K562 (cell line): ENCODE results near the gene RAX. TPM values are rescaled to one million over a fixed set of nuclear protein-coding genes. Genes with fewer than 3 reads are reported as not detected.

Experiments
- ATAC-seq: fragments of 200-7000 bp; cut with Tn5 transposase; 3 replicates; pipeline ENCODE4 v1.9.1; 2020; ENCODE audit warnings: moderate library complexity
- BruUV-seq: library from RNA; stranded (reverse); fragments of 400-500 nt; replicated peaks from 2 replicates; lab custom pipeline; 2021; lab: Mats Ljungman, UMichigan
- CTCF ChIA-PET: fragments of 300-600 bp; formaldehyde crosslinking; extraction: SDS; loops from one replicate; lab custom pipeline; 2021; ENCODE audit warnings: low intra/inter-chr PET ratio; lab: Yijun Ruan, JAX
- POLR2A ChIA-PET: fragments of 300-600, 350-650 bp; sonication (Branson Sonifier 250); formaldehyde crosslinking; extraction: SDS; loops from one replicate; lab custom pipeline; 2021; ENCODE audit warnings: antibody characterized with exemption, inconsistent platforms; lab: Yijun Ruan, JAX
- DNase-seq, 4 experiments: peaks; one replicate each; pipeline versions ENCODE4 v3.0.0 to v3.0.0-alpha.2; 2011 to 2018; ENCODE audit warnings: low spot score in 3 of 4, mixed read lengths in 3 of 4; ENCODE audit errors: extremely low read depth in 1 of 4
- FAIRE-seq: peaks from 2 replicates; lab custom pipeline; 2011; peaks lifted over from hg19 to GRCh38; lab: Jason Lieb, UNC
- H2AFZ ChIP-seq: 2 replicates; pipeline ENCODE4 v1.6.0; 2011; ENCODE audit warnings: low read depth, low read length, control low read depth, inconsistent platforms
- H3K27ac ChIP-seq: fragments of 200-600 bp; 3 replicates; pipeline ENCODE4 v1.8.0; 2011; ENCODE audit warnings: low read depth, mild to moderate bottlenecking, control low read depth, inconsistent platforms, low read length, moderate library complexity, mixed read lengths; ENCODE audit errors: extremely low read depth
- H3K27me3 ChIP-seq, 2 experiments: fragments of 300-600 bp in 1 of 2; 2 replicates in 1 of 2; 3 replicates in 1 of 2; pipeline versions ENCODE4 v1.6.0 to v1.8.0; 2011; ENCODE audit warnings: inconsistent platforms in 2 of 2, low read length in 2 of 2, mild to moderate bottlenecking in 1 of 2, mixed read lengths in 1 of 2, moderate library complexity in 1 of 2; ENCODE audit not compliant: control insufficient read depth in 2 of 2, insufficient read depth in 2 of 2
- H3K36me3 ChIP-seq: fragments of 300-600 bp; 3 replicates; pipeline ENCODE4 v1.8.0; 2011; ENCODE audit warnings: mild to moderate bottlenecking, low read length, inconsistent platforms; ENCODE audit not compliant: control insufficient read depth, insufficient read depth
- H3K4me1 ChIP-seq, 2 experiments: fragments of 200-600 bp in 1 of 2; replicated peaks in 1 of 2; 2 replicates in 1 of 2; 3 replicates in 1 of 2; pipeline versions ENCODE4 v1.5.1 to v1.8.0; 2011; ENCODE audit warnings: inconsistent platforms in 2 of 2, low read length in 2 of 2, mild to moderate bottlenecking in 1 of 2, mixed read lengths in 1 of 2, moderate library complexity in 1 of 2; ENCODE audit not compliant: control insufficient read depth in 2 of 2, insufficient read depth in 2 of 2
- H3K4me2 ChIP-seq: 2 replicates; pipeline ENCODE4 v1.6.1; 2011; ENCODE audit warnings: low read length, control low read depth, inconsistent platforms, mixed read lengths; ENCODE audit not compliant: insufficient read depth
- H3K4me3 ChIP-seq: fragments of 200-600 bp; sonication (generic), shearing (Covaris generic); 2 replicates; pipeline ENCODE4 v1.5.1; 2016; ENCODE audit warnings: control low read depth, inconsistent platforms
- H3K79me2 ChIP-seq: fragments of 200-600 bp; 3 replicates; pipeline ENCODE4 v1.8.0; 2011; ENCODE audit warnings: low read length, inconsistent platforms; ENCODE audit not compliant: control insufficient read depth, insufficient read depth
- H3K9ac ChIP-seq, 2 experiments: 2 replicates each; pipeline versions ENCODE4 v1.6.0 to v1.6.1; 2011; ENCODE audit warnings: low read depth in 2 of 2, low read length in 2 of 2, control low read depth in 1 of 2, inconsistent platforms in 1 of 2, mild to moderate bottlenecking in 1 of 2, mixed read lengths in 1 of 2; ENCODE audit not compliant: insufficient read depth in 1 of 2
- H3K9me1 ChIP-seq: one replicate; pipeline ENCODE4 v1.6.0; 2011; ENCODE audit warnings: inconsistent platforms, mild to moderate bottlenecking, low read length, moderate library complexity; ENCODE audit not compliant: control insufficient read depth, insufficient read depth
- H3K9me3 ChIP-seq: replicated peaks from 2 replicates; pipeline ENCODE4 v1.5.1; 2011; ENCODE audit warnings: low read depth, low read length, inconsistent platforms; ENCODE audit not compliant: control insufficient read depth, insufficient read depth
- H4K20me1 ChIP-seq: replicated peaks from 2 replicates; pipeline ENCODE4 v1.6.1; 2011; ENCODE audit warnings: low read length, inconsistent platforms, mixed read lengths; ENCODE audit not compliant: control insufficient read depth, insufficient read depth
- ATF3 ChIP-seq, 2 experiments: fragments of 450-650 bp in 1 of 2; sonication (generic) in 1 of 2; formaldehyde crosslinking in 1 of 2; IDR thresholded peaks in 1 of 2; conservative IDR thresholded peaks in 1 of 2; 2 replicates each; pipeline versions ENCODE4 v1.6.1 to v1.8.1; 2016 to 2023; ENCODE audit warnings: mild to moderate bottlenecking in 2 of 2, moderate library complexity in 2 of 2, inconsistent platforms in 1 of 2, missing genetic modification reagents in 1 of 2
- ATF7 ChIP-seq: fragments of 450-650 bp; IDR thresholded peaks from 2 replicates; pipeline ENCODE4 v1.7.1; 2014; ENCODE audit warnings: mild to moderate bottlenecking, moderate library complexity
- BACH1 ChIP-seq: fragments of 200-800 bp; sonication (Bioruptor generic); IDR thresholded peaks from 2 replicates; pipeline ENCODE4 v1.6.1; 2016; ENCODE audit warnings: missing genetic modification characterization, missing compliant biosample characterization
- BCOR ChIP-seq: fragments of 450-650 bp; IDR thresholded peaks from 2 replicates; pipeline ENCODE4 v1.6.1; 2016
- BRCA1 ChIP-seq, 2 experiments: fragments of 450-650 bp in 1 of 2; sonication (generic) in 1 of 2; formaldehyde crosslinking in 1 of 2; IDR thresholded peaks; 2 replicates each; pipeline versions ENCODE4 v1.5.0 to v1.6.1; 2017 to 2020; ENCODE audit warnings: mild to moderate bottlenecking in 1 of 2, missing genetic modification reagents in 1 of 2
- ETV5 ChIP-seq: sonication (generic); formaldehyde crosslinking; IDR thresholded peaks from 2 replicates; pipeline ENCODE4 v1.4.0; 2020; ENCODE audit warnings: low read depth, mild to moderate bottlenecking, missing genetic modification reagents
- GTF3C2 ChIP-seq: IDR thresholded peaks from 3 replicates; pipeline ENCODE4 v1.6.1; 2011; ENCODE audit warnings: borderline replicate concordance, mild to moderate bottlenecking, moderate library complexity; ENCODE audit not compliant: insufficient read length; ENCODE audit errors: extremely low read depth
- HDAC2 ChIP-seq: fragments of 450-650 bp; IDR thresholded peaks from 2 replicates; pipeline ENCODE4 v1.6.1; 2016; ENCODE audit warnings: mild to moderate bottlenecking
- HMG20B ChIP-seq: fragments of 250-450 bp; sonication (Bioruptor Pico); IDR thresholded peaks from 2 replicates; pipeline ENCODE4 v1.5.0; 2021; ENCODE audit warnings: mild to moderate bottlenecking
- NCOR1 ChIP-seq: fragments of 450-650 bp; IDR thresholded peaks from 2 replicates; pipeline ENCODE4 v1.6.1; 2016; ENCODE audit warnings: mild to moderate bottlenecking, moderate library complexity
- NFATC3 ChIP-seq: fragments of 450-650 bp; IDR thresholded peaks from 2 replicates; pipeline ENCODE4 v1.6.1; 2017; ENCODE audit warnings: mild to moderate bottlenecking
- POLR2B ChIP-seq: fragments of 450-650 bp; IDR thresholded peaks from 2 replicates; pipeline ENCODE4 v1.6.1; 2018; ENCODE audit warnings: low read depth; ENCODE audit not compliant: partially characterized antibody
- RBM15 ChIP-seq: fragments of 200-400 bp; formaldehyde crosslinking; IDR thresholded peaks from 2 replicates; pipeline ENCODE4 v1.6.1; 2018; ENCODE audit warnings: mild to moderate bottlenecking, low read length, moderate library complexity; ENCODE audit not compliant: insufficient read depth
- SAP30 ChIP-seq: fragments of 200-600 bp; sonication (generic); IDR thresholded peaks from 2 replicates; pipeline ENCODE4 v1.6.1; 2012; ENCODE audit warnings: borderline replicate concordance, low read depth, mild to moderate bottlenecking, moderate library complexity, low read length, control low read depth, inconsistent platforms; ENCODE audit not compliant: insufficient read depth, poor library complexity, severe bottlenecking
- TAF9B ChIP-seq: fragments of 450-650 bp; IDR thresholded peaks from 2 replicates; pipeline ENCODE4 v1.6.1; 2018; ENCODE audit warnings: mild to moderate bottlenecking; ENCODE audit not compliant: partially characterized antibody
- ZBED1 ChIP-seq: IDR thresholded peaks from 2 replicates; pipeline ENCODE4 v1.6.1; 2014
- ZNF274 ChIP-seq: IDR thresholded peaks from 2 replicates; pipeline ENCODE4 v1.6.1; 2011; ENCODE audit warnings: low read depth, mild to moderate bottlenecking, low read length, moderate library complexity, borderline replicate concordance
- WGBS: fragments of 100-300 bp; shearing (Covaris generic); methylation state at CpG from one replicate; pipeline ENCODE4 v1.1.6; 2016; ENCODE audit warnings: low coverage, mixed read lengths; ENCODE audit not compliant: insufficient coverage; ENCODE audit errors: missing lambda C conversion rate; 5-methylcytosine and 5-hydroxymethylcytosine counted together
- in situ Hi-C: fragments of 300-500 bp; cut with MboI; formaldehyde crosslinking; loops from 4 replicates; pipeline ENCODE4 v1.15.0; 2018; ENCODE audit warnings: inconsistent platforms, mixed read lengths
- intact Hi-C: fragments of 100-400 bp; cut with micrococcal nuclease; formaldehyde crosslinking; loops from 2 replicates; pipeline ENCODE4 v1.14.2; 2022
- polyA plus RNA-seq, 8 experiments: library from polyadenylated mRNA; depleted of rRNA in 4 of 8; stranded (reverse) in 5 of 8; unstranded in 3 of 8; fragments of >200 nt; fragmentation: Nextera tagmentation in 2 of 8; fragmentation: Illumina TruSeq in 1 of 8; extraction: Ambion mirVana in 2 of 8; extraction: Trizol in 1 of 8; gene quantifications; 2 replicates each; pipeline versions ENCODE4 v1.2.1 to v1.2.3, GENCODE V29; 2011 to 2014; ENCODE audit warnings: inconsistent platforms in 1 of 8, missing spikeins in 1 of 8
- total RNA-seq, 7 experiments: library from RNA; depleted of rRNA in 6 of 7; stranded (reverse); fragments of >200 nt in 6 of 7; fragmentation: Illumina TruSeq in 2 of 7; extraction: Trizol in 2 of 7; gene quantifications; 2 replicates each; pipeline versions ENCODE4 v1.2.1 to v1.2.3, GENCODE V29; 2011 to 2021; ENCODE audit warnings: low replicate concordance in 1 of 7

RAX gene
- total and polyA plus RNA-seq, 9 of the 15 experiments (the other 6 are each of a cell fraction or from before 2014, with no cell fraction given) = not detected

- in situ Hi-C loops = no loop called here
Observed at GRCh38 chr18:59229191-59229590, 44.1 kb downstream of the RAX start.

DNA sequence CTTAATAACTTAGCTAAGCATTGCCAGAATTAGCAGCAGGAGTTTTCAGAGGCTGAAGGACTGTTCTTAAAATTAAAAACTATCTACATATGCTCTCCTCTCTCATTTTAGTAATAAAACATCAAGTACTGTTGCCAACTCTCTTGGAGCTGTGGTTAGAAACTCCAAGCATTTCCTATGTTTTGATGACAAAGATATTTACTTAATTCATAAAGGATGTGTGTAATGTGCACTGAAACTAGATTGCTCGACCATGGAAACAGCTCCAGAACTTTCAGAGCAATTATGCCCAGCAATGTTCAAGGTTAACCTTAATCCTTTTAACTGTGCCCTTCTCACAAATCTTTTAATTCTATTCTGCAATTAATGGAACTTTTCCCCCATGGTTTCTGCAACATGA, 44.9 kb downstream of the RAX start:
- no peaks in the 10 kb centered on the region for H4K20me1 ChIP-seq
- no TSS peak for BruUV-seq
- H3K9me3 ChIP-seq = no peaks in the 10 kb centered on the region
- CTCF ChIA-PET = no interaction called here
- no peak overlapping the region for H3K27ac ChIP-seq
- POLR2A ChIA-PET = no interaction called here
- no peaks in the 10 kb centered on the region for H3K79me2 ChIP-seq
- no peak overlapping the region for H3K9ac ChIP-seq
- in situ Hi-C loops = no loop called here
- no peaks in the 10 kb centered on the region for H3K27me3 ChIP-seq
- H3K9me1 ChIP-seq = no peaks in the 10 kb centered on the region
- ATAC-seq (no peak), DNase-seq (no peak), FAIRE-seq (no peak)
- no peaks in the 10 kb centered on the region for H3K4me1 ChIP-seq
- H3K4me3 ChIP-seq = no peak overlapping the region
- intact Hi-C loops = no loop called here
- H2AFZ ChIP-seq = no peak overlapping the region
- H3K4me2 ChIP-seq = no peak overlapping the region
- 0% methylated on average over 1 of the region's 1 CpG for WGBS
- no peaks in the 10 kb centered on the region for H3K36me3 ChIP-seq
- TF ChIP-seq BRCA1 (IDR thresholded peaks at IDR 0.05) = no peak
- no peak for TF ChIP-seq BRCA1 (CRISPR knock-in tag; IDR thresholded peaks at IDR 0.05)
- TF ChIP-seq BACH1 (tag) = no peak
- TF ChIP-seq HDAC2 = no peak
- TF ChIP-seq TAF9B = no peak
- no peak for TF ChIP-seq GTF3C2
- no peak for TF ChIP-seq ZNF274
- no peak for TF ChIP-seq ZBED1
- no peak for TF ChIP-seq BCOR

More at GRCh38 chr18:59229191-59229590, 44.1 kb downstream of the RAX start:
- intact Hi-C loops = no loop called here
- CTCF ChIA-PET = no interaction called here
- Histone ChIP-seq H3K36me3 (no peaks in the 10 kb centered on the region), H2AFZ (no peak overlapping the region)
- TF ChIP-seq HMG20B (CRISPR knock-in tag) (no peak), ATF7 (no peak), POLR2B (no peak), NCOR1 (no peak), ETV5 (no peak), NFATC3 (no peak), SAP30 (no peak), RBM15 (no peak), ATF3 (IDR thresholded peaks at IDR 0.05) (no peak), ATF3 (CRISPR knock-in tag; conservative IDR thresholded peaks at IDR 0.05) (no peak)
- TF ChIP-seq, all 486 proteins: peak for 0
- no peak overlapping the region for H3K4me3 ChIP-seq
- POLR2A ChIA-PET = no interaction called here
- no TSS peak for BruUV-seq
- no peaks in the 10 kb centered on the region for H3K9me3 ChIP-seq
- H3K27ac ChIP-seq = no peak overlapping the region
- 0% methylated on average over 2 of the region's 2 CpGs for WGBS
- no peaks in the 10 kb centered on the region for H4K20me1 ChIP-seq
- H3K4me1 ChIP-seq = no peaks in the 10 kb centered on the region
- no peak for DNase-seq
- FAIRE-seq = no peak
- H3K27me3 ChIP-seq = no peaks in the 10 kb centered on the region
- ATAC-seq = no peak
- H3K4me2 ChIP-seq = no peak overlapping the region
- H3K79me2 ChIP-seq = no peaks in the 10 kb centered on the region
- H3K9ac ChIP-seq = no peak overlapping the region
- no peaks in the 10 kb centered on the region for H3K9me1 ChIP-seq
